ENCODE data around the gene C11orf86.
A peak's percentile ranks its signal among the peaks of the same experiment; 100 is the strongest.
"Not testable (repeated sequence)": the region's sequence is repeated elsewhere in the genome, so short reads cannot be mapped to it uniquely, and the experiment has no call there.

C11orf86 gene, protein sequence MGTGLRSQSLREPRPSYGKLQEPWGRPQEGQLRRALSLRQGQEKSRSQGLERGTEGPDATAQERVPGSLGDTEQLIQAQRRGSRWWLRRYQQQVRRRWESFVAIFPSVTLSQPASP

GRCh38 chr11:66974724-66975404 is at the start of gene C11orf86:
Gene C11orf86 (plus strand): TSS chr11:66975304. CDS start chr11:66975363, 59 bp downstream.
- DNase-seq = no peak

- DNase-seq = no peak
Measured at GRCh38 chr11:66929753-66930152, 45.4 kb upstream of the C11orf86 start.

GRCh38 chr11:66932543-66932942 is 42.6 kb upstream of the C11orf86 start:
- DNase-seq = no peak

- no peak for DNase-seq
Measured at GRCh38 chr11:66933531-66933930, 41.6 kb upstream of the C11orf86 start.

GRCh38 chr11:66934950-66935779 is 39.9 kb upstream of the C11orf86 start:
- DNase-seq = no peak

- DNase-seq = no peak
Measured at GRCh38 chr11:66936311-66936711, 38.8 kb upstream of the C11orf86 start.

- no peak for DNase-seq
Measured at GRCh38 chr11:66937193-66937733, 37.8 kb upstream of the C11orf86 start.

DNA sequence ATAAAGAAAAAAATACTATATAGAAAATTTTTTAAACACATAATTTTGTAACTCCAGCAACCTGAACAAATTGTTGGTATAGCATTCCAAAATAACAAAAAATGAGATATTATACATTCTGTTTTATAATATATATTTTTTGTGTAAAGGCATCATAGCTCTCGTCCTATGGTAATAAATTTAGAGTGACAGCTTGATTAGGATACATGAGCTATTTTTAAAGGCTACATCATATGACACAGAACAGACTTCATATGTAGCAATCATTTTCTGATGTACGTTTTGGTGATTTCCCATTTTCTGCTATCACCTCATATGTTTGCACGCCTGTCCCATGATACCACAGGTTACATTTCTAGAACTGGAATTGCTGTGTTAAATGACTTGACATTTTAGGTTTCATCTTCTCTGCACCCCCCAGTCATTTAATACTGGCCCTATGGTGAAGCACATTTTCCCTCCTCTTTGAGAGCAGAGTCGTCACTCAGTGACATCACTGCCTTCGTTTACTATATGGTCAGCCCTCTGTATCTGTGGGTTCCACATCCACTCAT is 36.4 kb upstream of the C11orf86 start:
- no peak for DNase-seq

- no peak for DNase-seq
Measured at GRCh38 chr11:66950112-66950535, 25.0 kb upstream of the C11orf86 start.

- no peak for DNase-seq
Measured at GRCh38 chr11:66951135-66951534, 24.0 kb upstream of the C11orf86 start.

GRCh38 chr11:66951927-66952337 is 23.2 kb upstream of the C11orf86 start:
- peak; percentile 49 for DNase-seq

GRCh38 chr11:66953081-66953833 is 21.8 kb upstream of the C11orf86 start:
- DNase-seq = no peak

- no peak for DNase-seq
Measured at GRCh38 chr11:66956689-66957290, 18.3 kb upstream of the C11orf86 start.

- DNase-seq = no peak
Measured at GRCh38 chr11:66957971-66958231, 17.2 kb upstream of the C11orf86 start.

DNA sequence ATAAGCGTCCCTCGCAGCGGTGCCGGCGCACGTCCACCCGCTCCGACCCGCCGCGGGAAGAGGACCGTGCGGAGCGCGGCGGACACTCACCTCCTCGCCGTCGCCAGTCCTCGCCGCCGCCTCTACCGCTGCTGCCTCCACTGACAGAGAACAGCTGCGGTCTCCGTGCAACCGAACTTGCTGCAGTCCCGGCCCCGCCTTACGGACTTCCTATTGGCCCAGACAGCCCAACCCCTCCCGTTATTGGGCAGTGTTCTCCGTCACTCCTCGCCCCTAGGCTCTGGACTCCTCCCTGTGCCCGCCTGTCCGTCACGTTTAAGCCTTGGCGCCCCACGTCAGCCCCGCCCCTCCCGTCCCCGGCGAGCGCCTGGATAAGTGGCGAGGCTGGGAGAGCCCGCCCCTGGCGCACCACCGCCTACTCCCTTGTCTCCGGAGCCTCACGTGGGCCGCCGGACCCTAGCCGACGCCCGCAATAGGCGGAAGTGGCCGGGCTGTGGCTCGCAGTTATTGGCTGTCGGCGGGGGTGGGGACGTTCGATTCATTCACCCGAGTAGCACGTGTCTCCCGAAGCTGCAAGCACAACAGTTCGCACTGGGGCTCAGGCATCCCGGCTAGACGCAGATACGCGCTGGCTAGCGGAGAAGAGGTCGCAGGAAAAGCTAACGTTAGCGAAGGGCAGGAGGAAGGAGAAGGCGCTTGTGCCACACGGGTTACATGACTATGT is 16.7 kb upstream of the C11orf86 start, which contains the start of gene PC:
Gene PC, minus strand, starts transcription at position 152 of the 724 bp plus-strand sequence. CDS start 86,224 bp downstream, outside the sequence.
- DNase-seq = peak; percentile 96

- DNase-seq = no peak
Measured at GRCh38 chr11:66958956-66959274, 16.2 kb upstream of the C11orf86 start.

- not testable (repeated sequence) for DNase-seq
Measured at GRCh38 chr11:66961691-66962213, 13.4 kb upstream of the C11orf86 start.

DNA sequence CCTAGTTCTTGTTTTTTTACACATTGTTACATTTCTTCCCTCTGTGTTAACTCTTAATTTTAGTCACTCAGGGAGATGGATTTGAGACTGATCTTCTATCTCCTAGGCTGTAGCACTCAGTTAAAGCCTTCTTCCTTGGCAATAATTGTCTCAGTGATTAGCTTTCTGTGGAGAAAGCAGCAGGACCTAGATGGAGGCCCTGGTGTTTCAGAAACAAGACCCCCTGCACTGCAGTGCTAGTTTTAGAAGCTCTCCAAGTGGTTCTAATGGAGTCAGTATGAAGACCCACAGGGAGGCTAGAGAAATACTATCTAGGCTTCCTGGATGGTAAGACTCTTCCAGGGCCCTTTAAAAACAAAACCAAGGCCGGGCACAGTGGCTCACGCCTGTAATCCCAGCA is 12.9 kb upstream of the C11orf86 start:
- DNase-seq = no peak

GRCh38 chr11:66962801-66963200 is 12.3 kb upstream of the C11orf86 start:
- no peak for DNase-seq

GRCh38 chr11:66964495-66964894 is 10.6 kb upstream of the C11orf86 start:
- DNase-seq = no peak

DNA sequence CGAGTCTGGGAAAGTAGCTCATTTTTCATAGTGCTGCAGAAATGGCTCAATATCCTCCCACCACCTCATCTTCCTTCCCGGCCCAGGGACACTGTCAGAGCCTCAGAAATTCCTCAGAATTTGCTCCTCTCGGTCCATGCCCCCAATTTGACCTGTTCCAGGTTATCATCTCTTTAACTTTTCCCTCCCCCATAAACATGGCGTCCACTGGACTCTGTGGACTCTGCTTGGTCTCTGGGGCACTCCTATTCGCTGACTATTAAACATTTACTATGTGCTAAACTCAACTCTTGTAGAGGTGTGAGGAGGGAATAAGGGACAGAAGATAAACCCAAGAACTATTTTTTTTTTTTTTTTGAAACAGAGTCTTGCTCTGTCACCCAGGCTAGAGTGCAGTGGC is 8.8 kb upstream of the C11orf86 start:
- no peak for DNase-seq
